K562 (cell line): ENCODE data around the gene GGT1. TPM values are rescaled to one million over a fixed set of nuclear protein-coding genes. Genes with fewer than 3 reads are reported as not detected.
A peak's percentile ranks its signal among the peaks of the same experiment; 100 is the strongest.
"Not testable (repeated sequence)": the region's sequence is repeated elsewhere in the genome, so short reads cannot be mapped to it uniquely, and the experiment has no call there.

Experiments used
- ATAC-seq: fragments of 200-7000 bp; cut with Tn5 transposase; 3 replicates; pipeline ENCODE4 v1.9.1; 2020; ENCODE audit warnings: moderate library complexity
- BruUV-seq: library from RNA; stranded (reverse); fragments of 400-500 nt; replicated peaks from 2 replicates; lab custom pipeline; 2021; lab: Mats Ljungman, UMichigan
- CTCF ChIA-PET: fragments of 300-600 bp; formaldehyde crosslinking; extraction: SDS; loops from one replicate; lab custom pipeline; 2021; ENCODE audit warnings: low intra/inter-chr PET ratio; lab: Yijun Ruan, JAX
- POLR2A ChIA-PET: fragments of 300-600, 350-650 bp; sonication (Branson Sonifier 250); formaldehyde crosslinking; extraction: SDS; loops from one replicate; lab custom pipeline; 2021; ENCODE audit warnings: antibody characterized with exemption, inconsistent platforms; lab: Yijun Ruan, JAX
- DNase-seq, 4 experiments: peaks; one replicate each; pipeline versions ENCODE4 v3.0.0 to v3.0.0-alpha.2; 2011 to 2018; ENCODE audit warnings: low spot score in 3 of 4, mixed read lengths in 3 of 4; ENCODE audit errors: extremely low read depth in 1 of 4
- FAIRE-seq: peaks from 2 replicates; lab custom pipeline; 2011; peaks lifted over from hg19 to GRCh38; lab: Jason Lieb, UNC
- H2AFZ ChIP-seq: 2 replicates; pipeline ENCODE4 v1.6.0; 2011; ENCODE audit warnings: low read depth, low read length, control low read depth, inconsistent platforms
- H3K27ac ChIP-seq: fragments of 200-600 bp; 3 replicates; pipeline ENCODE4 v1.8.0; 2011; ENCODE audit warnings: low read depth, mild to moderate bottlenecking, control low read depth, inconsistent platforms, low read length, moderate library complexity, mixed read lengths; ENCODE audit errors: extremely low read depth
- H3K27me3 ChIP-seq, 2 experiments: fragments of 300-600 bp in 1 of 2; 2 replicates in 1 of 2; 3 replicates in 1 of 2; pipeline versions ENCODE4 v1.6.0 to v1.8.0; 2011; ENCODE audit warnings: inconsistent platforms in 2 of 2, low read length in 2 of 2, mild to moderate bottlenecking in 1 of 2, mixed read lengths in 1 of 2, moderate library complexity in 1 of 2; ENCODE audit not compliant: control insufficient read depth in 2 of 2, insufficient read depth in 2 of 2
- H3K36me3 ChIP-seq: fragments of 300-600 bp; 3 replicates; pipeline ENCODE4 v1.8.0; 2011; ENCODE audit warnings: mild to moderate bottlenecking, low read length, inconsistent platforms; ENCODE audit not compliant: control insufficient read depth, insufficient read depth
- H3K4me1 ChIP-seq, 2 experiments: fragments of 200-600 bp in 1 of 2; replicated peaks in 1 of 2; 2 replicates in 1 of 2; 3 replicates in 1 of 2; pipeline versions ENCODE4 v1.5.1 to v1.8.0; 2011; ENCODE audit warnings: inconsistent platforms in 2 of 2, low read length in 2 of 2, mild to moderate bottlenecking in 1 of 2, mixed read lengths in 1 of 2, moderate library complexity in 1 of 2; ENCODE audit not compliant: control insufficient read depth in 2 of 2, insufficient read depth in 2 of 2
- H3K4me2 ChIP-seq: 2 replicates; pipeline ENCODE4 v1.6.1; 2011; ENCODE audit warnings: low read length, control low read depth, inconsistent platforms, mixed read lengths; ENCODE audit not compliant: insufficient read depth
- H3K4me3 ChIP-seq: fragments of 200-600 bp; sonication (generic), shearing (Covaris generic); 2 replicates; pipeline ENCODE4 v1.5.1; 2016; ENCODE audit warnings: control low read depth, inconsistent platforms
- H3K79me2 ChIP-seq: fragments of 200-600 bp; 3 replicates; pipeline ENCODE4 v1.8.0; 2011; ENCODE audit warnings: low read length, inconsistent platforms; ENCODE audit not compliant: control insufficient read depth, insufficient read depth
- H3K9ac ChIP-seq, 2 experiments: 2 replicates each; pipeline versions ENCODE4 v1.6.0 to v1.6.1; 2011; ENCODE audit warnings: low read depth in 2 of 2, low read length in 2 of 2, control low read depth in 1 of 2, inconsistent platforms in 1 of 2, mild to moderate bottlenecking in 1 of 2, mixed read lengths in 1 of 2; ENCODE audit not compliant: insufficient read depth in 1 of 2
- H3K9me1 ChIP-seq: one replicate; pipeline ENCODE4 v1.6.0; 2011; ENCODE audit warnings: inconsistent platforms, mild to moderate bottlenecking, low read length, moderate library complexity; ENCODE audit not compliant: control insufficient read depth, insufficient read depth
- H3K9me3 ChIP-seq: replicated peaks from 2 replicates; pipeline ENCODE4 v1.5.1; 2011; ENCODE audit warnings: low read depth, low read length, inconsistent platforms; ENCODE audit not compliant: control insufficient read depth, insufficient read depth
- H4K20me1 ChIP-seq: replicated peaks from 2 replicates; pipeline ENCODE4 v1.6.1; 2011; ENCODE audit warnings: low read length, inconsistent platforms, mixed read lengths; ENCODE audit not compliant: control insufficient read depth, insufficient read depth
- ARID1B ChIP-seq: fragments of 450-650 bp; IDR thresholded peaks from 2 replicates; pipeline ENCODE4 v1.6.1; 2016; ENCODE audit warnings: antibody characterized with exemption, mild to moderate bottlenecking, inconsistent platforms
- CBFA2T3 ChIP-seq: fragments of 450-650 bp; IDR thresholded peaks from 2 replicates; pipeline ENCODE4 v1.6.1; 2017
- DMBX1 ChIP-seq: fragments of 250-450 bp; sonication (Bioruptor Pico); IDR thresholded peaks from 2 replicates; pipeline ENCODE4 v1.8.0; 2022; ENCODE audit warnings: inconsistent platforms, mild to moderate bottlenecking, moderate library complexity, borderline replicate concordance
- ETV1 ChIP-seq: fragments of 450-650 bp; conservative IDR thresholded peaks from 2 replicates; pipeline ENCODE4 v1.6.1; 2016; ENCODE audit warnings: missing genetic modification characterization, control low read depth, low read depth, missing compliant biosample characterization
- GATA2 ChIP-seq: sonication (generic); formaldehyde crosslinking; IDR thresholded peaks from 2 replicates; pipeline ENCODE4 v1.4.0; 2020; ENCODE audit warnings: mild to moderate bottlenecking, missing genetic modification reagents
- ILK ChIP-seq: fragments of 450-650 bp; IDR thresholded peaks from 2 replicates; pipeline ENCODE4 v1.6.1; 2016; ENCODE audit warnings: missing genetic modification characterization, low read depth, mild to moderate bottlenecking, missing compliant biosample characterization, moderate library complexity, borderline replicate concordance
- KLF6 ChIP-seq: fragments of 250-450 bp; sonication (Bioruptor Pico); IDR thresholded peaks from 2 replicates; pipeline ENCODE4 v1.4.0; 2020; ENCODE audit warnings: mild to moderate bottlenecking, moderate library complexity, borderline replicate concordance
- L3MBTL2 ChIP-seq: fragments of 450-650 bp; IDR thresholded peaks from 2 replicates; pipeline ENCODE4 v1.6.1; 2016; ENCODE audit warnings: mild to moderate bottlenecking, moderate library complexity
- MEF2D ChIP-seq: conservative IDR thresholded peaks from 2 replicates; pipeline ENCODE4 v1.6.1; 2016; ENCODE audit warnings: low read depth, missing genetic modification characterization, missing compliant biosample characterization
- NR2C1 ChIP-seq, 2 experiments: fragments of 450-650 bp; IDR thresholded peaks; 2 replicates each; pipeline ENCODE4 v1.6.1; 2017; ENCODE audit warnings: mild to moderate bottlenecking in 2 of 2, antibody characterized with exemption in 1 of 2, inconsistent platforms in 1 of 2, missing compliant biosample characterization in 1 of 2, missing genetic modification characterization in 1 of 2
- NR4A1 ChIP-seq, 2 experiments: fragments of 250-450 bp in 1 of 2; fragments of 450-650 bp in 1 of 2; sonication (Bioruptor Pico) in 1 of 2; IDR thresholded peaks; 2 replicates each; pipeline versions ENCODE4 v1.4.0 to v1.6.1; 2016 to 2020; ENCODE audit warnings: mild to moderate bottlenecking in 2 of 2, missing compliant biosample characterization in 1 of 2, missing genetic modification characterization in 1 of 2, moderate library complexity in 1 of 2
- SMAD4 ChIP-seq: fragments of 250-450 bp; sonication (Bioruptor Pico); conservative IDR thresholded peaks from 2 replicates; pipeline ENCODE4 v1.8.0; 2021; ENCODE audit warnings: inconsistent platforms, mild to moderate bottlenecking, moderate library complexity
- SMARCA4 ChIP-seq: fragments of 450-650 bp; IDR thresholded peaks from 2 replicates; pipeline ENCODE4 v1.6.1; 2016
- SMARCE1 ChIP-seq: fragments of 450-650 bp; IDR thresholded peaks from 2 replicates; pipeline ENCODE4 v1.7.1; 2016; ENCODE audit warnings: mild to moderate bottlenecking
- TAL1 ChIP-seq: fragments of 450-650 bp; IDR thresholded peaks from 2 replicates; pipeline ENCODE4 v1.6.1; 2016; ENCODE audit warnings: mild to moderate bottlenecking
- TCF3 ChIP-seq: sonication (generic); formaldehyde crosslinking; IDR thresholded peaks from 2 replicates; pipeline ENCODE4 v1.4.0; 2020; ENCODE audit warnings: mild to moderate bottlenecking, missing genetic modification reagents
- ZNF311 ChIP-seq: fragments of 250-450 bp; sonication (Bioruptor Pico); IDR thresholded peaks from 2 replicates; pipeline ENCODE4 v1.4.0; 2020; ENCODE audit warnings: mild to moderate bottlenecking, moderate library complexity
- ZNF41 ChIP-seq: fragments of 250-450 bp; sonication (Bioruptor Pico); conservative IDR thresholded peaks from 2 replicates; pipeline ENCODE4 v1.4.0; 2020; ENCODE audit warnings: mild to moderate bottlenecking
- WGBS: fragments of 100-300 bp; shearing (Covaris generic); methylation state at CpG from one replicate; pipeline ENCODE4 v1.1.6; 2016; ENCODE audit warnings: low coverage, mixed read lengths; ENCODE audit not compliant: insufficient coverage; ENCODE audit errors: missing lambda C conversion rate; 5-methylcytosine and 5-hydroxymethylcytosine counted together
- in situ Hi-C: fragments of 300-500 bp; cut with MboI; formaldehyde crosslinking; loops from 4 replicates; pipeline ENCODE4 v1.15.0; 2018; ENCODE audit warnings: inconsistent platforms, mixed read lengths
- intact Hi-C: fragments of 100-400 bp; cut with micrococcal nuclease; formaldehyde crosslinking; loops from 2 replicates; pipeline ENCODE4 v1.14.2; 2022
- polyA plus RNA-seq, 8 experiments: library from polyadenylated mRNA; depleted of rRNA in 4 of 8; stranded (reverse) in 5 of 8; unstranded in 3 of 8; fragments of >200 nt; fragmentation: Nextera tagmentation in 2 of 8; fragmentation: Illumina TruSeq in 1 of 8; extraction: Ambion mirVana in 2 of 8; extraction: Trizol in 1 of 8; gene quantifications; 2 replicates each; pipeline versions ENCODE4 v1.2.1 to v1.2.3, GENCODE V29; 2011 to 2014; ENCODE audit warnings: inconsistent platforms in 1 of 8, missing spikeins in 1 of 8
- total RNA-seq, 7 experiments: library from RNA; depleted of rRNA in 6 of 7; stranded (reverse); fragments of >200 nt in 6 of 7; fragmentation: Illumina TruSeq in 2 of 7; extraction: Trizol in 2 of 7; gene quantifications; 2 replicates each; pipeline versions ENCODE4 v1.2.1 to v1.2.3, GENCODE V29; 2011 to 2021; ENCODE audit warnings: low replicate concordance in 1 of 7
- TF ChIP-seq, protein P1 (sequence below): fragments of 450-650 bp; IDR thresholded peaks from 2 replicates; pipeline ENCODE4 v1.6.1; 2017; ENCODE audit warnings: antibody characterized with exemption, mild to moderate bottlenecking

Gene GGT1
- total and polyA plus RNA-seq, 9 of the 15 experiments (the other 6 are each of a cell fraction or from before 2014, with no cell fraction given), result 0.46 to 11.8 (median 6.9) TPM

DNA sequence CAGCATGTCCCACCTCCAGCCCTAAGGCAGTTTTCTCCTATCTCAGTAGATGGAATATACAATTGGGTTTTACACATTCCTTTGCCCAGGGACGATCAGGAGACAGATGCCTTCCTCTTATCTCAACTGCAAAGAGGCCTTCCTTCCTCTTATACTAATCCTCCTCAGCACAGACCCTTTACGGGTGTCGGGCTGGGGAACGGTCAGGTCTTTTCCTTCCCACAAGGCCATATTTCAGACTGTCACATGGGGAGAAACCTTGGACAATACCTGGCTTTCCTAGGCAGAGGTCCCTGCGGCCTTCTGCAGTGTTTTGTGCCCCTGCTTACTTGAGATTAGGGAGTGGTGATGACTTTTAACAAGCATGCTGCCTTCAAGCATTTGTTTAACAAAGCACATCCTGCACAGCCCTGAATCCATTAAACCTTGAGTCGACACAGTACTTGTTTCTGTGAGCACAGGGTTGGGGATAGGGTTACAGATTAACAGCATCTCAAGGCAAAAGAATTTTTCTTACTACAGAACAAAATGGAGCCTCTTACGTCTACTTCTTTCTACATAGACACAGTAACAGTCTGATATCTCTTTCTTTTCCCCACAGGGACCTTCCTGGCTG lies 27.9 kb downstream of the GGT1 start:
- peaks cover 9 to 29% of the 10 kb centered on the region in 2 experiments; a peak in 3 of 5 replicates for H3K4me1 ChIP-seq
- H3K9me1 ChIP-seq; POLR2A ChIA-PET; H4K20me1 ChIP-seq; ATAC-seq; intact Hi-C loops; H3K4me2 ChIP-seq; H3K79me2 ChIP-seq; H3K36me3 ChIP-seq; H3K4me3 ChIP-seq; H3K9me3 ChIP-seq; BruUV-seq; CTCF ChIA-PET; H2AFZ ChIP-seq; H3K27me3 ChIP-seq; in situ Hi-C loops; H3K9ac ChIP-seq; FAIRE-seq; TF ChIP-seq NR2C1 (IDR thresholded peaks at IDR 0.05); NR4A1 (CRISPR knock-in tag; IDR thresholded peaks at IDR 0.05): not testable (repeated sequence)
- peak in 1 of 4 experiments; percentile 38 for DNase-seq
- H3K27ac ChIP-seq, result peak overlapping the region; percentile 54; the same call in 1 of the 3 replicates
- 5% methylated on average over 5 of the region's 7 CpGs for WGBS
- TF ChIP-seq SMARCA4 (0 out of 2 replicates have a peak, but pooled peaks have one; percentile 26), SMAD4 (CRISPR knock-in tag) (peak; percentile 67), ZNF41 (CRISPR knock-in tag) (0 out of 2 replicates have a peak, but pooled peaks have one; percentile 18), MEF2D (tag) (peak; percentile 36; the same call in 1 of the 2 replicates), ETV1 (0 out of 2 replicates have a peak, but pooled peaks have one; percentile 38), L3MBTL2 (0 out of 2 replicates have a peak, but pooled peaks have one; percentile 48), SMARCE1 (0 out of 2 replicates have a peak, but pooled peaks have one; percentile 26), NR2C1 (tag; IDR thresholded peaks at IDR 0.05) (peak; percentile 31), TCF3 (CRISPR knock-in tag) (peak; percentile 49), GATA2 (CRISPR knock-in tag) (peak; percentile 22; the same call in 1 of the 2 replicates), ARID1B (0 out of 2 replicates have a peak, but pooled peaks have one; percentile 37), DMBX1 (CRISPR knock-in tag) (peak; percentile 64; the same call in 1 of the 2 replicates), ZNF311 (CRISPR knock-in tag) (peak; percentile 72), CBFA2T3 (peak; percentile 62), KLF6 (CRISPR knock-in tag) (peak; percentile 16; the same call in 1 of the 2 replicates), TAL1 (peak; percentile 38; the same call in 1 of the 2 replicates), ILK (tag) (peak; percentile 60; the same call in 1 of the 2 replicates), NR4A1 (tag; IDR thresholded peaks at IDR 0.05) (peak; percentile 81; the same call in 1 of the 2 replicates)
- TF ChIP-seq, protein P1, sequence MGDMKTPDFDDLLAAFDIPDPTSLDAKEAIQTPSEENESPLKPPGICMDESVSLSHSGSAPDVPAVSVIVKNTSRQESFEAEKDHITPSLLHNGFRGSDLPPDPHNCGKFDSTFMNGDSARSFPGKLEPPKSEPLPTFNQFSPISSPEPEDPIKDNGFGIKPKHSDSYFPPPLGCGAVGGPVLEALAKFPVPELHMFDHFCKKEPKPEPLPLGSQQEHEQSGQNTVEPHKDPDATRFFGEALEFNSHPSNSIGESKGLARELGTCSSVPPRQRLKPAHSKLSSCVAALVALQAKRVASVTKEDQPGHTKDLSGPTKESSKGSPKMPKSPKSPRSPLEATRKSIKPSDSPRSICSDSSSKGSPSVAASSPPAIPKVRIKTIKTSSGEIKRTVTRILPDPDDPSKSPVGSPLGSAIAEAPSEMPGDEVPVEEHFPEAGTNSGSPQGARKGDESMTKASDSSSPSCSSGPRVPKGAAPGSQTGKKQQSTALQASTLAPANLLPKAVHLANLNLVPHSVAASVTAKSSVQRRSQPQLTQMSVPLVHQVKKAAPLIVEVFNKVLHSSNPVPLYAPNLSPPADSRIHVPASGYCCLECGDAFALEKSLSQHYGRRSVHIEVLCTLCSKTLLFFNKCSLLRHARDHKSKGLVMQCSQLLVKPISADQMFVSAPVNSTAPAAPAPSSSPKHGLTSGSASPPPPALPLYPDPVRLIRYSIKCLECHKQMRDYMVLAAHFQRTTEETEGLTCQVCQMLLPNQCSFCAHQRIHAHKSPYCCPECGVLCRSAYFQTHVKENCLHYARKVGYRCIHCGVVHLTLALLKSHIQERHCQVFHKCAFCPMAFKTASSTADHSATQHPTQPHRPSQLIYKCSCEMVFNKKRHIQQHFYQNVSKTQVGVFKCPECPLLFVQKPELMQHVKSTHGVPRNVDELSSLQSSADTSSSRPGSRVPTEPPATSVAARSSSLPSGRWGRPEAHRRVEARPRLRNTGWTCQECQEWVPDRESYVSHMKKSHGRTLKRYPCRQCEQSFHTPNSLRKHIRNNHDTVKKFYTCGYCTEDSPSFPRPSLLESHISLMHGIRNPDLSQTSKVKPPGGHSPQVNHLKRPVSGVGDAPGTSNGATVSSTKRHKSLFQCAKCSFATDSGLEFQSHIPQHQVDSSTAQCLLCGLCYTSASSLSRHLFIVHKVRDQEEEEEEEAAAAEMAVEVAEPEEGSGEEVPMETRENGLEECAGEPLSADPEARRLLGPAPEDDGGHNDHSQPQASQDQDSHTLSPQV, result peak; percentile 82
